HUES48 (cell line): ENCODE results near the gene PAK6.

Experiments
- H3K27ac ChIP-seq: one replicate; pipeline ENCODE4 v1.7.0; 2013; ENCODE audit warnings: low read depth, low read length, inconsistent platforms
- H3K27me3 ChIP-seq: 2 replicates; pipeline ENCODE4 v1.6.1; 2013; ENCODE audit warnings: mild to moderate bottlenecking, low read length; ENCODE audit not compliant: control insufficient read depth, insufficient read depth
- H3K36me3 ChIP-seq: 2 replicates; pipeline ENCODE4 v1.6.1; 2013; ENCODE audit warnings: low read length; ENCODE audit not compliant: control insufficient read depth, insufficient read depth
- H3K4me1 ChIP-seq: 2 replicates; pipeline ENCODE4 v1.6.1; 2013; ENCODE audit warnings: mild to moderate bottlenecking, low read length; ENCODE audit not compliant: control insufficient read depth, insufficient read depth
- H3K4me3 ChIP-seq: 2 replicates; pipeline ENCODE4 v1.5.1; 2013; ENCODE audit warnings: mild to moderate bottlenecking, low read depth, low read length
- H3K9ac ChIP-seq: 2 replicates; pipeline ENCODE4 v1.6.1; 2013; ENCODE audit warnings: mild to moderate bottlenecking, low read depth, low read length, moderate library complexity
- H3K9me3 ChIP-seq: 2 replicates; pipeline ENCODE4 v1.6.1; 2013; ENCODE audit warnings: low read length; ENCODE audit not compliant: control insufficient read depth, insufficient read depth

The PAK6 gene

DNA sequence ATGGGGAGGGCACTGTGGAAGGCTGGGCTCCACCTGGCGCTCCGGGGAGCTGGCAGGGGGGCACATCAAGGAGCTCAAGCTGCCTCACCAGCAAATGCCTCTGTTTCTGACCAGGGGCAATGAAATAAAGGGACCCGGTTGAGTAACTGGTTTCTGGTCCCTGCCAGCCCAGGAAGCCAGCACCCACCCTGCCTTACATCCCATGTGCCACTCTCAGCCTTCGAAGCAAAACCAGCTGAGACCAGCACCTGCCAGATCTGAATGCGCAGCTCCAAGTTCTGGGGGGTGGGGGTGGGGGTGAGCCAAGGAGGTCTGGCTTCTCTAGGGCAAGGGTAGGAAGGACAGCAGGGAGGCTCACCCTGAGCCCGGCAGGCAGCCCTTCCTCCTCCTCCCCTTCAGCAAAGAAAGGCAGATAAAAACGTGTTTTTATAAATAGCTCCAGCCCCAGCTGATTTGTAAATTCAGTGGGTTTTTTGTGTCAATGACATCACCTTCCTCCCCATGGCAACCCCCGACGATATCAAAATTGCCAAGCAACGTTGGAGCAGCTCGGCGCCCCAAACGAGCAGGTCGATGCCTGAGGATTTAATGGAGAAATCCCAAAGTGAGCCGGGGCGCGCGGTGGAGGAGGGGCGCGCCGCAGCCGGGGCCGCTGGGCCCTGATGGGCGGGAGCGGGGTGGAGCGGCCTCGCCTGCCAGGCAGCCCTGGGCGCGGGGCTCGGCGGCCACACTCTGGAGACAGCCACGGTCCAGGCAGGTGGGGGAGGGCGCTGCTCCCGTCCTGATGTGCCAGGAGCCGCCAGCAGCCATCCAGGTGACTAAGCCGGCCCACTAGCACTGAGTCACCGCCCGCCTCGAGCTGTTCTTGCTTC is at the start of gene PAK6:
PAK6 (plus strand) TSS at position 532 of the 872 bp plus-strand sequence. CDS start 25,723 bp downstream, outside the sequence.
- peak within 1 kb of the TSS; percentile 25 for H3K9ac ChIP-seq
- peak within 1 kb of the TSS; percentile 40 for H3K27ac ChIP-seq
- H3K9me3 ChIP-seq = no peaks in the 10 kb centered on the region
- peaks cover 5% of the 10 kb centered on the region for H3K27me3 ChIP-seq
- peak within 1 kb of the TSS; percentile 47 for H3K4me3 ChIP-seq
- H3K4me1 ChIP-seq = peaks cover 21% of the 10 kb centered on the region
- no peaks in the 10 kb centered on the region for H3K36me3 ChIP-seq

DNA sequence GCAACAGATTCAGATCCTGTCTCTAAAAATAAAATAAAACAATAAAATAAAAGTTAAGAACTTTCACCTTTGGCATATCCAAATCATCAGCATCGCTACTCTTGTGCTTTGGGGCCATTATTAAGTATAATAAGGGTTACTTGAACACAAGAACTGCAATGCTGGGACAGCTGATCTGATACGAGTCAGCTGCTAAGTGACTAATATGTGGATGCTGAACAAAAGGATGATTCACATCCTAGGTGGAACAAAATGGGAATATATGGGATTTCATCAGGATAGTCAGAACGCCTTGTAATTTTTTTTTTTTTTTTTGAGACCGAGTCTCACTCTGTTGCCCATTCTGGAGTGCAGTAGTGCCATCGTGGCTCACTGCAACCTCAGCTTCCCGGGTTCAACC is 48.3 kb upstream of the PAK6 start:
- Histone ChIP-seq H3K9me3 (no peaks in the 10 kb centered on the region), H3K4me3 (no peak overlapping the region), H3K27ac (no peak overlapping the region), H3K9ac (no peak overlapping the region), H3K4me1 (no peaks in the 10 kb centered on the region), H3K27me3 (no peaks in the 10 kb centered on the region), H3K36me3 (peaks cover 96% of the 10 kb centered on the region)

GRCh38 chr15:40192942-40193341 is 45.9 kb upstream of the PAK6 start:
- Histone ChIP-seq H3K36me3 (peaks cover 97% of the 10 kb centered on the region), H3K9me3 (no peaks in the 10 kb centered on the region), H3K4me3 (no peak overlapping the region), H3K4me1 (no peaks in the 10 kb centered on the region), H3K9ac (no peak overlapping the region), H3K27me3 (no peaks in the 10 kb centered on the region), H3K27ac (no peak overlapping the region)

- no peaks in the 10 kb centered on the region for H3K4me1 ChIP-seq
- H3K9me3 ChIP-seq = no peaks in the 10 kb centered on the region
- H3K4me3 ChIP-seq = no peak overlapping the region
- H3K36me3 ChIP-seq = peaks cover 96% of the 10 kb centered on the region
- no peak overlapping the region for H3K9ac ChIP-seq
- H3K27me3 ChIP-seq = no peaks in the 10 kb centered on the region
- no peak overlapping the region for H3K27ac ChIP-seq
These were observed 41.4 kb upstream of the PAK6 start for GRCh38 chr15:40197434-40197833.

DNA sequence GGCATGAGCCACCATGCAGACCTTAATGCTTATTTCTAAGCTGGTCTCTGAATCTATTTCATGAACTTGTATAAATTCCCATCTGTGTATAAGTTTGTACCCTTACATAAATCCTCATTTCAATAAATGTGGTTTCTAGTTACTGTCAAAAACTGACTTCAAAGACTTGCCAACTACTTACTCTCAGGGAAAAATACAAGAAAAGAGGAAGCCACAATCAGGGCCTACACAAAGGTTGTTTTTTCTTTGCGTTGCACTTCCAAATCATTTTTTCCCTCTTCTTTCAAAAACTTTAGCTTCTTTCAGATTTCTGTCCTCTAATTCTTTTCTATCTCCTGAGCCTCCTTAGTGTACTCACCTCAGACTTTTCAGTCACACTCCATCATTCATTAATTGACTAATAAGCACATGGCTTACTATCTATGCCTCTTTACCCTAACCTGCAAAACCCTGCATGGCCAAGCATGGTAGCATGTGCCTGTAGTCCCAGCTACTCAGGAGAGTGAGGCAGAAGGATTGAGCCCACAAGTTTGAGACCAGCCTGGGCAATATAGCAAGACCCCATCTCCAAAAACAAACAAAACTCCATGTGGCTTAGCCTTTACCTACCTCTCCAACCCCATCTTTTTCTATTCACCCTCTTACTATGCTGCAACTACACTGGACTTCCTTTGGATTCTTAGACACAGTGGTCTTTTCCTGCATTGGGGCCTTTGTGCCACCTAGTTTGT is 40.3 kb upstream of the PAK6 start:
- H3K36me3 ChIP-seq = peaks cover 96% of the 10 kb centered on the region
- no peaks in the 10 kb centered on the region for H3K9me3 ChIP-seq
- H3K4me1 ChIP-seq = no peaks in the 10 kb centered on the region
- H3K27ac ChIP-seq = no peak overlapping the region
- H3K9ac ChIP-seq = no peak overlapping the region
- no peaks in the 10 kb centered on the region for H3K27me3 ChIP-seq
- H3K4me3 ChIP-seq = no peak overlapping the region

DNA sequence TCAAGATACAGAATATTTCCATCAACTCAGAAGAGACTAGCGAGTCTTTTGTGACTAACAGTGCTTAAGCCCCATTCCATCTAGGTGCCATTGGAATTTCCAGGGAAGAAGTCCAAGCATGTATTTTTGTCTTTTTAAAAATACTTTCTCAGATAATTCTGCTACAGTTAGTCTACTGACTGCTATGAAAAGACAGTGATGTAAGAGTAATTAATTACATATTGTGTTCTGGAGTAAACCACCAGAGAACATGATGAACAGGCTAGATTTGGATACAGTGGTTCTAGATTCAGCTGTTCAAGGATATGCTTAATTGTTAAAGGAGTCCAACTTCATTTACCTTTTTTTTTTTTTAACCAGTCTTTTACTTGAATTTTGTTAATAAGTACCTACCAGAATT is 34.8 kb upstream of the PAK6 start:
- Histone ChIP-seq H3K9me3 (no peaks in the 10 kb centered on the region), H3K36me3 (peaks cover 97% of the 10 kb centered on the region), H3K27ac (no peak overlapping the region), H3K9ac (no peak overlapping the region), H3K4me3 (no peak overlapping the region), H3K27me3 (no peaks in the 10 kb centered on the region), H3K4me1 (no peaks in the 10 kb centered on the region)

DNA sequence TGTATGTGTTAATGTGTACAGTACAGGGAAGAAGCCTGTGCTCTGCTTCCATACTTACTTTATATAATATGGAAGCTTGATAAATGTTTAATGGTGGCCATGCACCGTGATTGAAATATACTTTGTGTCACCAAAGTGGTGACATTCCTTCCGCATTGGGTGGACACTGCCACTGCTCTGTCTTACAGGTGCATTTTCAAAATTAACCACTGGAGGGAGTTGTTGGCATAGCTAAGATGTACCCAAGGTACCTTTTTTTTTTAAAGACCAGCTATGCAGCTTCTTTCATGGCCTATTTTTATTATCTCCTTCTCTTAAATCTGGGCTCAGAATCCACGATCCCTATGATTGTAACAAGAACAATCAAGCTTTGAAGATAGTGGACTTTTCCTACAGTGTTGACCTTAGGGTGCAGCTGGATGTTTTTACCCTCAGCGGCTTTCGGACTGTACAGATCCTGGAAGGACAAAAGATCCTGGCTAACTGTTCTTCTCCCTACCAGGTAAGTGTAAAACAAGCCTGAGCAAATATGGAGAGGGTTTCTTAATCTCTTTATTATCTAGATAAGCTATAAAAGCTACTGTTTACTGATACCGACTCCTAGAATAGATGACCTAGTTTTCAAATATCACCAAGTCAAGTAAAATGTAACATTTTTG is 21.6 kb upstream of the PAK6 start:
- no peak overlapping the region for H3K27ac ChIP-seq
- H3K4me3 ChIP-seq = no peak overlapping the region
- H3K9me3 ChIP-seq = no peaks in the 10 kb centered on the region
- H3K36me3 ChIP-seq = peaks cover 95% of the 10 kb centered on the region
- H3K9ac ChIP-seq = no peak overlapping the region
- H3K4me1 ChIP-seq = no peaks in the 10 kb centered on the region
- no peaks in the 10 kb centered on the region for H3K27me3 ChIP-seq

DNA sequence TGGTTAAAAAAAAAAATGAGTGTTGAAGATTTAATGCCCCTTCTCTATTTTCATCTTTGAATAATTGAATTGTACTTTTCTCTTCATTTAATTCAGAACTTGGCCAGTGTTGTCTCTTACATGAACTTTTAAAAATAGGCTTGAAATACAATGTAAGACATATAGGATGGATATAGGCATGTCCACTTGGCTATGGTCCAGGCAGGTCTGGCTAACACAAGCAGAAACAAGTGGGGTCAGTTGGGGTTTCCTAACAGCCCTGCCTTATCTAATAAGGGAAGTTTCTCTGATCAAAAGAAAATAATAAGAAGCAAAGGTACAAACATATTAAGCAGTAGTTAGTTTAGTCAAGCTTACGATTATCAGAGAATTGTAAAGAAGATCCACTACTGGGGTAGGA is 19.1 kb upstream of the PAK6 start:
- peaks cover 91% of the 10 kb centered on the region for H3K36me3 ChIP-seq

GRCh38 chr15:40222131-40222530 is 16.7 kb upstream of the PAK6 start:
- H3K4me3 ChIP-seq = no peak overlapping the region
- no peak overlapping the region for H3K27ac ChIP-seq
- H3K4me1 ChIP-seq = no peaks in the 10 kb centered on the region
- H3K36me3 ChIP-seq = peaks cover 91% of the 10 kb centered on the region
- no peaks in the 10 kb centered on the region for H3K27me3 ChIP-seq
- no peaks in the 10 kb centered on the region for H3K9me3 ChIP-seq
- no peak overlapping the region for H3K9ac ChIP-seq

More for the DNA sequence above, 19.1 kb upstream of the PAK6 start:
- H3K27me3 ChIP-seq = no peaks in the 10 kb centered on the region
- H3K9ac ChIP-seq = no peak overlapping the region
- no peaks in the 10 kb centered on the region for H3K4me1 ChIP-seq
- H3K9me3 ChIP-seq = no peaks in the 10 kb centered on the region
- H3K27ac ChIP-seq = no peak overlapping the region
- H3K4me3 ChIP-seq = no peak overlapping the region

- Histone ChIP-seq H3K4me1 (no peaks in the 10 kb centered on the region), H3K27ac (no peak overlapping the region), H3K36me3 (peaks cover 82% of the 10 kb centered on the region), H3K4me3 (no peak overlapping the region), H3K9ac (no peak overlapping the region), H3K27me3 (no peaks in the 10 kb centered on the region), H3K9me3 (no peaks in the 10 kb centered on the region)
These were observed 12.1 kb upstream of the PAK6 start for GRCh38 chr15:40226736-40227135.

- no peak overlapping the region for H3K4me3 ChIP-seq
- H3K27ac ChIP-seq = no peak overlapping the region
- H3K9ac ChIP-seq = no peak overlapping the region
- peaks cover 60% of the 10 kb centered on the region for H3K36me3 ChIP-seq
- H3K27me3 ChIP-seq = no peaks in the 10 kb centered on the region
- H3K4me1 ChIP-seq = no peaks in the 10 kb centered on the region
- no peaks in the 10 kb centered on the region for H3K9me3 ChIP-seq
These were observed 9.5 kb upstream of the PAK6 start for GRCh38 chr15:40229316-40229715.
